HepG2 (cell line): Measurements from ENCODE around the gene MYCBPAP. TPM values are rescaled to one million over a fixed set of nuclear protein-coding genes. Genes with fewer than 3 reads are reported as not detected.

ENCODE experiments used
- ARNT2 ChIP-seq: sonication (generic); formaldehyde crosslinking; IDR thresholded peaks from 2 replicates; pipeline ENCODE4 v1.8.0; 2022; ENCODE audit warnings: mild to moderate bottlenecking, low read depth, missing genetic modification reagents, moderate library complexity
- ATF7-NPFF ChIP-seq: sonication (generic); formaldehyde crosslinking; IDR thresholded peaks from 2 replicates; pipeline ENCODE4 v1.8.1; 2023; ENCODE audit warnings: mild to moderate bottlenecking, low read depth, missing genetic modification reagents, moderate library complexity
- CENPX ChIP-seq: sonication (generic); formaldehyde crosslinking; IDR thresholded peaks from 2 replicates; pipeline ENCODE4 v1.9.0; 2021; ENCODE audit warnings: mild to moderate bottlenecking, missing genetic modification reagents, moderate library complexity
- CHD2 ChIP-seq: IDR thresholded peaks from 2 replicates; pipeline ENCODE4 v1.6.1; 2011; ENCODE audit warnings: low read depth, low read length, improper control_type of control experiment
- KLF11 ChIP-seq: IDR thresholded peaks from 2 replicates; pipeline ENCODE4 v1.6.1; 2016; ENCODE audit warnings: missing compliant biosample characterization
- MAFK ChIP-seq, 2 experiments: IDR thresholded peaks in 1 of 2; conservative IDR thresholded peaks in 1 of 2; 2 replicates each; pipeline ENCODE4 v1.6.1; 2011; ENCODE audit warnings: improper control_type of control experiment in 2 of 2, low read length in 2 of 2
- MLLT10 ChIP-seq: sonication (generic); formaldehyde crosslinking; IDR thresholded peaks from 2 replicates; pipeline ENCODE4 v1.4.0; 2020; ENCODE audit warnings: missing genetic modification reagents
- NFKBIZ ChIP-seq: IDR thresholded peaks from 2 replicates; pipeline ENCODE4 v1.6.1; 2018; ENCODE audit warnings: missing genetic modification reagents, missing compliant biosample characterization
- NR1H2 ChIP-seq: sonication (generic); formaldehyde crosslinking; IDR thresholded peaks from 2 replicates; pipeline ENCODE4 v1.8.1; 2022; ENCODE audit warnings: low read depth, missing genetic modification reagents, borderline replicate concordance
- PHF20 ChIP-seq: sonication (generic); formaldehyde crosslinking; IDR thresholded peaks from 2 replicates; pipeline ENCODE4 v1.5.0; 2020; ENCODE audit warnings: mild to moderate bottlenecking, missing genetic modification reagents
- POGZ ChIP-seq: sonication (generic); formaldehyde crosslinking; IDR thresholded peaks from 2 replicates; pipeline ENCODE4 v1.4.0; 2020; ENCODE audit warnings: mild to moderate bottlenecking, missing genetic modification reagents
- SIN3B ChIP-seq: fragments of 150-350 bp; IDR thresholded peaks from 2 replicates; pipeline ENCODE4 v1.6.1; 2014; ENCODE audit warnings: low read length
- SP1 ChIP-seq, 2 experiments: fragments of 450-650 bp in 1 of 2; sonication (generic) in 1 of 2; formaldehyde crosslinking in 1 of 2; IDR thresholded peaks; 2 replicates each; pipeline versions ENCODE4 v1.4.0 to v1.6.1; 2016 to 2020; ENCODE audit warnings: missing genetic modification reagents in 1 of 2
- TAF15 ChIP-seq: fragments of 200-400 bp; formaldehyde crosslinking; IDR thresholded peaks from one replicate; pipeline ENCODE4 v1.6.1; 2018; ENCODE audit warnings: mild to moderate bottlenecking, low read depth, low read length; ENCODE audit not compliant: poor library complexity, severe bottlenecking
- TFDP1 ChIP-seq: IDR thresholded peaks from 2 replicates; pipeline ENCODE4 v1.6.1; 2016; ENCODE audit warnings: missing compliant biosample characterization, missing genetic modification reagents, borderline replicate concordance
- ZBTB7A ChIP-seq: sonication (generic); formaldehyde crosslinking; IDR thresholded peaks from 2 replicates; pipeline ENCODE4 v1.8.0; 2022; ENCODE audit warnings: mild to moderate bottlenecking, missing genetic modification reagents
- ZBTB8A ChIP-seq: sonication (generic); formaldehyde crosslinking; IDR thresholded peaks from 2 replicates; pipeline ENCODE4 v1.4.0; 2020; ENCODE audit warnings: mild to moderate bottlenecking, low read depth, missing genetic modification reagents, borderline replicate concordance
- ZFP36L2 ChIP-seq: sonication (generic); formaldehyde crosslinking; IDR thresholded peaks from 2 replicates; pipeline ENCODE4 v1.4.0; 2020; ENCODE audit warnings: missing genetic modification reagents
- ZFP62 ChIP-seq: sonication (generic); formaldehyde crosslinking; IDR thresholded peaks from 2 replicates; pipeline ENCODE4 v1.4.0; 2020; ENCODE audit warnings: missing genetic modification reagents
- ZNF138 ChIP-seq: sonication (generic); formaldehyde crosslinking; IDR thresholded peaks from 2 replicates; pipeline ENCODE4 v1.5.0; 2020; ENCODE audit warnings: mild to moderate bottlenecking, low read depth, missing genetic modification reagents
- ZNF160 ChIP-seq: sonication (generic); formaldehyde crosslinking; IDR thresholded peaks from 2 replicates; pipeline ENCODE4 v1.8.0; 2022; ENCODE audit warnings: mild to moderate bottlenecking, inconsistent platforms, missing genetic modification reagents
- ZNF275 ChIP-seq: sonication (generic); formaldehyde crosslinking; IDR thresholded peaks from 2 replicates; pipeline ENCODE4 v1.8.0; 2022; ENCODE audit warnings: missing genetic modification reagents, mild to moderate bottlenecking, inconsistent platforms, borderline replicate concordance
- ZNF784 ChIP-seq: sonication (generic); formaldehyde crosslinking; IDR thresholded peaks from 2 replicates; pipeline ENCODE4 v1.5.1; 2020; ENCODE audit warnings: missing genetic modification reagents, mild to moderate bottlenecking, borderline replicate concordance
- ZSCAN31 ChIP-seq: sonication (generic); formaldehyde crosslinking; IDR thresholded peaks from 2 replicates; pipeline ENCODE4 v1.5.0; 2020; ENCODE audit warnings: low read depth, mild to moderate bottlenecking, missing genetic modification reagents
- polyA plus RNA-seq, 8 experiments: library from polyadenylated mRNA; depleted of rRNA in 3 of 8; stranded (reverse) in 7 of 8; unstranded in 1 of 8; fragments of >200 nt; fragmentation: Illumina TruSeq in 4 of 8; extraction: Trizol in 4 of 8; gene quantifications; 2 replicates each; pipeline versions ENCODE4 v1.2.1 to v1.2.3, GENCODE V29; 2011 to 2016; ENCODE audit warnings: low read depth in 4 of 8, missing spikeins in 1 of 8, mixed read lengths in 1 of 8; ENCODE audit not compliant: insufficient read depth in 1 of 8
- total RNA-seq, 5 experiments: library from RNA; depleted of rRNA; stranded (reverse); fragments of >200 nt; fragmentation: Illumina TruSeq; extraction: Trizol; gene quantifications; 2 replicates each; pipeline ENCODE4 v1.2.3, GENCODE V29; 2016; ENCODE audit warnings: low read depth in 1 of 5
- TF ChIP-seq, protein P1 (sequence below): sonication (generic); formaldehyde crosslinking; IDR thresholded peaks from 2 replicates; pipeline ENCODE4 v1.8.0; 2022; ENCODE audit warnings: mild to moderate bottlenecking, missing genetic modification reagents, moderate library complexity

MYCBPAP gene
- total and polyA plus RNA-seq, 2 of the 13 experiments (the other 11 are each of a cell fraction or from before 2014, with no cell fraction given), result 0.22 to 0.24 TPM

DNA sequence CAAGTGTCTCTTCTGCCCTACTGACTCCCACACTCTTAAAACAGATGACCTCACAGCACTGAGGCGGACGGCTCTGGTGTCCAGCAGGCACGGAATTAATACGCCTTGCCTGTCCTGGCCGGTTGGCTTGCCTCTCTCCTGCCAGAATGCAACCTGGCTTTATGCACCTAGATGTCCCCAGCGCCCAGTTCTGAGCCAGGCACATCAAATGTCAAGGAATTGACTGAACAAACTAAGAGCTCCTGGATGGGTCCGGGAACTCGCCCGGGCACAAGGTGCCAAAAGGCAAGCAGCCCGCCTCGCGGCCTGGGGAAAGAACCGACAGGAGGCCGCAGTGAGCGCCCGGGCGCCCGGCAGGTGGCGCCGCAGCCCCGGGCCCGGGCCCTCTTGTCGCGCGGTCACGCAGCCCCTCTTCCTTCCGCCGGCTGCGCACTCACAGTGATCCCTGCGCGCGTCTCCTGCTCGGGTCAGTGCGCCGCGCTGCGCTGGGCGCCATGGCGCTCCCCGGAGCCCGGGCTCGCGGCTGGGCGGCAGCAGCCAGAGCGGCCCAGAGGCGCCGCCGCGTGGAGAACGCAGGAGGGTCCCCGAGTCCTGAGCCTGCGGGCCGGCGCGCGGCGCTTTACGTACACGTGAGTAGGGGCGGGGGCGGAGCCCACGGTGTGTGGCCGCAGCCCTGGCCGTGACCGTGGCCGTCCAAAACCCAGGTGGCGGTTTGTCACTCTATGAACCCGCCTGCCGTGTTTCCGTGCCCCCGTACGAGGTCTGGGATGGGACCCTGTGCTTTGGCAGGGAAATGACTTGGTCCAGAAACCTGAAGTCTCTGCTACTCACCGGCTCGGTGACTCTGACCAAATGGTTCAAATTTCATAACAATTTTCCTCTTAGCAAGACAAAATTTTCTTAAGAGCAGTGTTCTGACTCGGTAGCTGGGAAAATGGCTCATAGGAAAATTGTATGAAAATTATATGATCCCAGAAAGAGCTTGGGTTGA is 29.6 kb upstream of the MYCBPAP start, which contains the start of gene RSAD1 (continued):
- TF ChIP-seq CENPX (CRISPR knock-in tag) (no peak), ARNT2 (peak; percentile 98), MLLT10 (no peak), TFDP1 (CRISPR knock-in tag) (peak; percentile 87; the same call in 1 of the 2 replicates), ZNF275 (peak; percentile 87; the same call in 1 of the 2 replicates), ZFP62 (CRISPR knock-in tag) (no peak), ZBTB7A (peak; percentile 56; the same call in 1 of the 2 replicates), NFKBIZ (CRISPR knock-in tag) (0 out of 2 replicates have a peak, but pooled peaks have one; percentile 21), ZSCAN31 (CRISPR knock-in tag) (peak; percentile 98), ZBTB8A (CRISPR knock-in tag) (no peak), CHD2 (peak; percentile 71; the same call in 1 of the 2 replicates), KLF11 (CRISPR knock-in tag) (no peak), SIN3B (peak; percentile 69), MAFK (conservative IDR thresholded peaks at IDR 0.05 in 1 of 2, IDR thresholded peaks at IDR 0.05 in 1 of 2; ENCODE audit: low read length in 2 of 2) (no peak), SP1 (IDR thresholded peaks at IDR 0.05) (no peak), SP1 (CRISPR knock-in tag; IDR thresholded peaks at IDR 0.05) (peak; percentile 39), PHF20 (CRISPR knock-in tag) (peak; percentile 86), NR1H2 (CRISPR knock-in tag) (peak; percentile 66; the same call in 1 of the 2 replicates), ZNF160 (CRISPR knock-in tag) (no peak; the same call in none of the 2 replicates), ZNF784 (CRISPR knock-in tag) (peak; percentile 89; the same call in 1 of the 2 replicates), TAF15 (peak; percentile 98), POGZ (peak; percentile 90), ZNF138 (CRISPR knock-in tag) (peak; percentile 18; the same call in 1 of the 2 replicates), ATF7-NPFF (CRISPR knock-in tag) (peak; percentile 97), ZFP36L2 (CRISPR knock-in tag) (no peak)
- TF ChIP-seq, protein P1, sequence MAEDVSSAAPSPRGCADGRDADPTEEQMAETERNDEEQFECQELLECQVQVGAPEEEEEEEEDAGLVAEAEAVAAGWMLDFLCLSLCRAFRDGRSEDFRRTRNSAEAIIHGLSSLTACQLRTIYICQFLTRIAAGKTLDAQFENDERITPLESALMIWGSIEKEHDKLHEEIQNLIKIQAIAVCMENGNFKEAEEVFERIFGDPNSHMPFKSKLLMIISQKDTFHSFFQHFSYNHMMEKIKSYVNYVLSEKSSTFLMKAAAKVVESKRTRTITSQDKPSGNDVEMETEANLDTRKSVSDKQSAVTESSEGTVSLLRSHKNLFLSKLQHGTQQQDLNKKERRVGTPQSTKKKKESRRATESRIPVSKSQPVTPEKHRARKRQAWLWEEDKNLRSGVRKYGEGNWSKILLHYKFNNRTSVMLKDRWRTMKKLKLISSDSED (CRISPR knock-in tag), result no peak
